Activated CD4-positive, alpha-beta T cell treated with anti-CD3 and anti-CD28 coated beads, Interleukin-2, amount 10 ng/mL, durations not matched to agents 24 days and 14 days (primary cell): ENCODE data around the gene FAT3. TPM values are rescaled to one million over a fixed set of nuclear protein-coding genes. Genes with fewer than 3 reads are reported as not detected.

Experiments used
- DNase-seq: peaks from one replicate; pipeline ENCODE4 v3.0.0; 2022
- H3K27ac Mint-ChIP-seq: one replicate; pipeline ENCODE4 v1.8.0; 2022; ENCODE audit warnings: mild to moderate bottlenecking, mixed read lengths
- H3K27me3 Mint-ChIP-seq: one replicate; pipeline ENCODE4 v1.8.0; 2022; ENCODE audit warnings: mixed read lengths
- H3K36me3 Mint-ChIP-seq: one replicate; pipeline ENCODE4 v1.8.0; 2022; ENCODE audit warnings: low read depth, mild to moderate bottlenecking, mixed read lengths
- H3K4me1 Mint-ChIP-seq: one replicate; pipeline ENCODE4 v1.8.0; 2021; ENCODE audit warnings: mixed read lengths
- H3K4me3 Mint-ChIP-seq: one replicate; pipeline ENCODE4 v1.8.0; 2022; ENCODE audit warnings: mild to moderate bottlenecking, moderate library complexity, mixed read lengths
- H3K9me3 Mint-ChIP-seq: one replicate; pipeline ENCODE4 v1.8.0; 2021; ENCODE audit warnings: mixed read lengths
- intact Hi-C: fragments of 100-400 bp; cut with micrococcal nuclease; formaldehyde crosslinking; loops from one replicate; pipeline ENCODE4 v1.15.1; 2023
- total RNA-seq: library from RNA; stranded (reverse); gene quantifications from 2 replicates; pipeline ENCODE4 v1.2.3, GENCODE V29; 2022

FAT3 gene
- not detected in 2 replicates for total RNA-seq

DNA sequence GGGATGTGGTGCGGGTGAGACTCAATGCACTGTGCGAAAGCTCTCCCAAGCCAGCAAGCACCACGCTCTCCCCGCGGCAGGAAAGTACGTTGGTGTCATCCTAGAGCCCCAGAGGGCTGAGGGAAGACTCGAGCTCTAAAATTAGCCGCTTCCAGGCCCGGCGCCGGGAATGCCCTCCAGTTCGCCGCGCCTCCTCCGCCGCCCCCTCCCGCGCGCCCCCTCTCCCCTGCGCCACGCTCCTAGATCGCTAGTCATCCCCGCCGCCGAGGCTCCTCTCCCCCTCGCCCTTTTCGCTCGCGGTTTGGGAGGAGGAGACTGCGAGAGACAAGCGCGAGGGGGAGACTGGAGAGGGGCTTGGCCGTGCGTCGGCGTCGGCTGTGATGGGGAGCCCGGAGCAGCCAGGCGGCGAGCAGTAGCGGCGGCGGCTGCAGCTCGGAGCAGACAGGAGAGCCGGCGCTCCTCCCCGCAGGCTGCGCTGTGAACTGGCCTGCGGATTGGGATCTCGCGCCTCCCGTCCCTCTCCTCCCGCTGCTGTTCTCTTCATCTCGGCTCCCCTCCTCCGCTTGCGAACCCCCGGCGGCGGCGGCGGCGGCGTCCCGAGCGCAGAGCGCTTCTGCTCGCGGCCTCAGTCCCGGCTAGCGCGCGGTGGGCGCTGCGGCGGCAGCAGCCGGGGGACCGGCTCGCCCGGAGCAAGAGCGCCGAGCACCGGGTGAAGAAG is at the start of gene FAT3:
Gene FAT3, plus strand, starts transcription at position 412 of the 718 bp plus-strand sequence. CDS start 127,295 bp downstream, outside the sequence.
- Mint-ChIP-seq H3K27me3 (peaks cover 52% of the 10 kb centered on the region), H3K27ac (no peak within 1 kb of the TSS), H3K4me1 (no peaks in the 10 kb centered on the region), H3K9me3 (no peaks in the 10 kb centered on the region), H3K36me3 (peaks cover 1% of the 10 kb centered on the region), H3K4me3 (no peak within 1 kb of the TSS)
- DNase-seq, result no peak
- intact Hi-C loops, result no loop called here

DNA sequence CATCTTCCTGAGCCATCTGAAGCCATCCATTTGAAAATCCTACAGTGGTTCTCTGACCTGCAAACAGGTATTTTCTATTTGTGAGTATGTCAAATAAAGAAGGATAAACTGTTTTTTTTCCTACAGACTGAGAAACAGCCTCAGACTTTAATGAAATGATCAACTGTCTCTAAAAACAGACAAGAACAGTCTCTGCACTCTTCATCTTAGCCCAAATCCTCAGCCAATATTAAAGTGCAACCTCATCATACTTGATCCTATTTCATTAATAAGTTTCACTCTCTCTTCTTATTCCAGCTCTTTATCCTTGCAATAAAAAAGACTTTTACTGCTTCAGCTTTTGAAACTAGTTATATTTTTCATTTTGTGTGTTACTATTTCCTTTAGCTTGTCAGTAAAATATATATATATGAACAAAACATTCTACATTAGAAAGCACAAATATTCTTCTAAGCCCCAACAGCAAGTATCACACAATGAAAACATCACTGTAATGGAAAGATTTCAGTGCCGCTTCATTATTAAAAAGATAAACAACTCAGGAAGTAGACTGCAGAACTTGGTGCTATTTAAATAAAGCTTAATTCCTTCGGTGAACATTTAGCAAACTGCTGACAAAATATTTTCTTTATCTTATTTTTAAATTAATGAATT is 45.5 kb upstream of the FAT3 start:
- Mint-ChIP-seq H3K36me3 (no peaks in the 10 kb centered on the region), H3K4me1 (no peaks in the 10 kb centered on the region), H3K9me3 (no peaks in the 10 kb centered on the region), H3K27ac (no peak overlapping the region), H3K4me3 (no peak overlapping the region), H3K27me3 (no peaks in the 10 kb centered on the region)
- intact Hi-C loops, result no loop called here
- DNase-seq, result no peak

DNA sequence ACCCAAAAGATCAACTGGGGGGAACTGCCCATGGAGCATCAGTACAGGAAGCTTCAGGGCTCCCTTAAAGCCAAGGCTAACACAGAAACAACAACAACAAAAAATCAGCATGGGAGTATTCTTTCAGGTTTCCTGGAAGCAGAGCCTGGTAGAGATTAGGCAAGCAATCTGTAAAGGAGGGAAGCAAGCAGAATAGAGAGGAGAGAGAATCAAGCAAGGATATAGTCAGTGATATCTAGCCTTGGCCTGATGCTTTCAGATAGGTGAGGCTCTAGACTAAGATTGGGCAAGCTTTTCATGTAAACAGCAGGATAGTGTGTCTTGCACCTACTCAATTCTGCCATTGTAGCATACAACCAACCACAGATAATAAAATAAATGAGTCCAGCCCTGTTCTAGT is 44.4 kb upstream of the FAT3 start:
- no peaks in the 10 kb centered on the region for H3K9me3 Mint-ChIP-seq
- intact Hi-C loops, result no loop called here
- no peak overlapping the region for H3K4me3 Mint-ChIP-seq
- no peaks in the 10 kb centered on the region for H3K27me3 Mint-ChIP-seq
- no peak overlapping the region for H3K27ac Mint-ChIP-seq
- DNase-seq, result no peak
- H3K36me3 Mint-ChIP-seq, result no peaks in the 10 kb centered on the region
- no peaks in the 10 kb centered on the region for H3K4me1 Mint-ChIP-seq

DNA sequence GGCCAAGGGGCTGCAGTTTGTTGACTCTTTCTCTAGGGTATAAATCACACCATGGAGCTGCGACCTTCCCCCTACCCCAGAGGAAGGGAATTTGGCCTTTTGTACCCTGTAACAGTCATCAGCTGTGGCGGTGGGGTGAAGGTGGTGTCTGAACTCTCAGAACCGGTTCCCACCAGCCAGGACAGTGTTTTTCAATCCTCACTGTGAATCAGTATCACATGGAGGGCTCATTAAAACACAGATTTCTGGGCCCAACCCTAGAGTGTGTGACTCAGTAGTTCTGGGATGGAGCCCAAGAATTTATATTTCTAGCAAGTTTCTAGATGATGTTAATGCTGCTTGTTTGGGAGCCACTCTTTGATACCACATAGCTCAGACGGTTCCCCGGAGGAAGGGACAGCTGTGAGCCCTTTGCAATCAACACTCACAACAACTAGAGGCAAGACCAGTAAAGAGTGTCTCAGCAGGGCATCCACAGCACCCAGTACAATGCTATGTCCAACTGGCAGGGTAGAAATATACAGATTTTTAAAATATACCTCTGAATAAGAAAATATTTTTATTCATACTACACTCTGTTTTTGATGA is 43.9 kb upstream of the FAT3 start:
- Mint-ChIP-seq H3K36me3 (no peaks in the 10 kb centered on the region), H3K9me3 (no peaks in the 10 kb centered on the region), H3K4me3 (no peak overlapping the region), H3K27ac (no peak overlapping the region), H3K27me3 (no peaks in the 10 kb centered on the region), H3K4me1 (no peaks in the 10 kb centered on the region)
- no peak for DNase-seq
- intact Hi-C loops, result no loop called here

DNA sequence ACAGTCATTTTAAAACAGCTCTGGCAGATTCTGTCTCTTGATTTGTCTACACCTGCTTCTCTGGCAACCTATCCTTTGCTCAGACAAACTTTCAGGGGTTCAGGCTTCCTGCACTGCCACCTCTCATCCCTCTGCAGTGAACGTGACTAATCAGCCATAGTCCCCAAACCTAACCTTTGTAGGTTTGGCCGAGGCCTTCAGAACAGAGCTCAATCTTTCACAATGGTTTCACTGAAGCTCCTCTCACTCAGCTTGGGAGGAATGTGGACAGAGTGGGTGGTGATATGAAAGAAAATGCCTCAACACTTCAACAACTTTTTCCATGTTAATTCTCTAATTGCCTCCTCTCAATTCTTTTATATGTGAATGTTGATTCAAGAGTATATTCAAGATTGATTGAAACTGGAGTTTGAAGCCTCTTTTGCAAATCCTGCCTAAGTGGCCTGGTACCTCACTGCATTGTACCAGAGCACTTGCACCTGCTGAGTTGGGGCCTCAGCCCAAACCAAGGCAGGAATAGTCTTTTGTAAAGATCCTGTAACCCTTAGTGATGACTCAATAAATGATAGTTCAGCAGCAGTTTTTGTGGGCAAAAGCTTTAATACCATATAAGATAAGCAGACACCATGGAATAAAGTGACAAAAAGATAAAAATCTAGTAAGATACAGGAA is 33.9 kb upstream of the FAT3 start:
- Mint-ChIP-seq H3K36me3 (no peaks in the 10 kb centered on the region), H3K27ac (no peak overlapping the region), H3K4me3 (no peak overlapping the region), H3K27me3 (no peaks in the 10 kb centered on the region), H3K4me1 (no peaks in the 10 kb centered on the region), H3K9me3 (no peaks in the 10 kb centered on the region)
- intact Hi-C loops, result no loop called here
- no peak for DNase-seq

DNA sequence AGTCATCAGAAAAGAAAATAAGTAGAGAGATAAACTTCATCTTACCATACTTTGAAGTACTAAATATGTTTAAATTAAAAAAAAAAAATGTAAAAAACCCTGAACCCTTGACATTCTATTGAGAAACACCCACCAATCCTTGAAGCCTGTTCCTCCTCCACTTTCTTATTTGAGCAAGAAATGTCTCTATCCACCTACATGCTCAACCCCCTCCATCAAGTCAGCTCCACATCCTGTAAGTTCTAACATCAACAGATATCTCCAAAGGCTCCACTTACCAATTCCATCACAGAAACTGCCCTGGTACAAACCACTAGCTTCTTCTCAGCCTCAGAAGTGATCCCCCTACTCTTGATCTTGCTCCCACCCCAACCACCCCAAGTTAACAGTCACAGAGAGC is 32.5 kb upstream of the FAT3 start:
- Mint-ChIP-seq H3K27me3 (no peaks in the 10 kb centered on the region), H3K4me1 (no peaks in the 10 kb centered on the region), H3K4me3 (no peak overlapping the region), H3K36me3 (no peaks in the 10 kb centered on the region), H3K9me3 (no peaks in the 10 kb centered on the region), H3K27ac (no peak overlapping the region)
- DNase-seq, result no peak
- intact Hi-C loops, result no loop called here

DNA sequence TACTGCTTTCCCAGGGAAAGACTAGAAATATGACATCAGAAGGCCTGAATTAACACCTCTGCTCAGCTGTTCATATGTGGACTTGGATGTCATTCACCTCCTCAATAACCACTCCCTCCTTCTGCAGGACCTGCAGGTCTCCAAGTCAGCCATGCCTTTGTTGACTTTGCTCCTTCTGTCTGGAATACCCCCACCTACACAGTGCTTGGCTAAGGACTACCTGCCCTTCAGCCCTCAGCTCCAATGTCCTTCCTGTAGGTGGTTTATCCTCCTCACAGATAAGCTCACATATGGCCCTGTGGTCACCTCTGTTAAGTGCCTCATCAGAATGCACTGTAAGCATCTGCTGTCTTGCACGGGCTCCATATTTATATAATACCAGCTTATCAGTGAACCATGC is 26.4 kb upstream of the FAT3 start:
- intact Hi-C loops, result no loop called here
- Mint-ChIP-seq H3K36me3 (no peaks in the 10 kb centered on the region), H3K9me3 (no peaks in the 10 kb centered on the region), H3K27ac (no peak overlapping the region), H3K27me3 (no peaks in the 10 kb centered on the region), H3K4me3 (no peak overlapping the region), H3K4me1 (no peaks in the 10 kb centered on the region)
- no peak for DNase-seq

DNA sequence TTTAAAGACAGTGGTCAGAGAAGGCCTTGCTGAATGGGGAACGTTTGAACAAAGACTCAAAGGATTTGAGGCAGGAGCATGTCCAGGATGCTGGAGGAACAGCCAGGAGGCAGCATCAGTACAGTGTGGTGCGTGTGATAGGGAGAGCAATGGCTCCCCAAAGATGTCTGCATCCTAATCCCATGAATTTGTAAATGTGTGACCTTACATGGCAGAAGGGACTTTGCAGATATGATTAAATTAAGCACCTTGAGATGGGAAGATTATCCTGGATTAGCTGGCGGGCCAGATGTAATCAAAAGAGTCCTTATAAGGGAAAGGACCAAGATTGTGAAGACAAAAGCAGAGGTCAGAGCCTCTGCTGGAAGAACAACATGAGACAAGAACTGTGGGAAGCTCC is 24.6 kb upstream of the FAT3 start:
- Mint-ChIP-seq H3K27ac (no peak overlapping the region), H3K36me3 (no peaks in the 10 kb centered on the region), H3K4me3 (no peak overlapping the region), H3K9me3 (no peaks in the 10 kb centered on the region), H3K27me3 (no peaks in the 10 kb centered on the region), H3K4me1 (no peaks in the 10 kb centered on the region)
- intact Hi-C loops, result no loop called here
- no peak for DNase-seq

DNA sequence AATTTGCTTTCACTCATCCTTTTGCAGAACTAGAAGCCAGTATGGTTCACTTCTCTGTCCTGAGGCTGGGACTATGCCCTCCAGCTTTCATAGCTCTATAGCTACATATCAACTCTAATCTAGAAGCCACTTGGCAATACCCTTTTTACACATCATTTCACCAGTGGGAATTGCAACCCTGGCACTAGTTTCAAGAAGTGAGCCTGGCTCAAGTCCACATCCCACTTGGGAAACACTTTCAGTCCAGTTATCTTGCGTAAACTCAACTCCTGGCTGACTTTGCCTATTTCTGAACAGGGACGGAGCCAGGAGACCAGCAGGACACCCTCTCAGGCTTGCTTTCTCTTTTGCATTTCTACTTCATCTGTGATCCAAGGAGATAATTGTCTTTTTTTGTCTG is 19.9 kb upstream of the FAT3 start:
- intact Hi-C loops, result no loop called here
- DNase-seq, result no peak
- H3K36me3 Mint-ChIP-seq, result no peaks in the 10 kb centered on the region

DNA sequence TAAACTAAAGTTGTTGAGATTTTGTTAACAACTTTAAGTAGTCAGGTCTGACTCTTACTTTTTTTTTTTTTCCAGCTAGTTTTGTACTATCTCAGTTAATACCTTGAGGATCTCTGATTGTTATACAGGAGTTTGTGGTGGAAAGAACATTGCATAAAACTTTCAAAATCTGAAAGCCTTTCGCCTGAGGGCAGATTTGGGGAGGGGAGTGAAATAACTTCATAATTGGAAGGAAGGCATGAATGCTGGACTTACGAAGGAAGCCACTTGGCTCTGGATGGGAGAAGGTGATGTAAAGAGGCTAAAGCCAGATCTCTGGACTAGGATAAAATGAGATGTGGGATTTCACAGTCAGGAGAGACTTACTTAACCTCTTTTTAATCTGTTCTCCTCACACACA is 18.2 kb upstream of the FAT3 start:
- Mint-ChIP-seq H3K36me3 (no peaks in the 10 kb centered on the region), H3K4me3 (no peak overlapping the region), H3K9me3 (no peaks in the 10 kb centered on the region), H3K4me1 (no peaks in the 10 kb centered on the region), H3K27ac (no peak overlapping the region), H3K27me3 (no peaks in the 10 kb centered on the region)
- intact Hi-C loops, result no loop called here
- DNase-seq, result no peak

More for the DNA sequence above, 19.9 kb upstream of the FAT3 start:
- Mint-ChIP-seq H3K27ac (no peak overlapping the region), H3K4me1 (no peaks in the 10 kb centered on the region), H3K4me3 (no peak overlapping the region), H3K9me3 (no peaks in the 10 kb centered on the region), H3K27me3 (no peaks in the 10 kb centered on the region)

DNA sequence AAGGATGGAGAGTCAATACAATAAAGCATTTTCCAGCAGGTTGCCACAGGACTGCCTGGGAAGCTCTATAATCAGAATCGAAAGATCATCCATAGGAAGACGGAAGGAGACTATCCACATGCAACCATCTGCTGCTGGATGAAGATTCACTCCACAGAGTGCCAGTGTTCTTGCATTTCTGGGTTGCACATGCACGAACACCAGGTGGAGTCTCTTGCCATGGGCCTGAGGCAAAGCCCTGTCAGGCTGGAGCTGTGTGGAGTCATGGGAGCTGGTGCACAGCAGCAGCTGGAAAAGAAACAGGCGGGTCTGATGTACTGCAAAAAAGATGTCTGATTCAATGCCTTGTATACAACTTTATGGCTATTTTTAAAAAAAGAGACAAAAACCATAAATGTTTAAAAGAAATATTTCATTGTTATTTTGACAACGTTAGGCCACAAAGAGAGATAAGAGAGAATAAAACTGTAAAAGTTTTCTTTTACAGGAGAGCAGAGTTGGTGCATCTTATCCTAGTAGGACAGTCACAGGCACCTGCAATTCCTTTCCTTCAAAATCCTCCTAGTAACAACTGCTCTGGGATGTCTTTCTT is 12.9 kb upstream of the FAT3 start:
- no peaks in the 10 kb centered on the region for H3K9me3 Mint-ChIP-seq

DNA sequence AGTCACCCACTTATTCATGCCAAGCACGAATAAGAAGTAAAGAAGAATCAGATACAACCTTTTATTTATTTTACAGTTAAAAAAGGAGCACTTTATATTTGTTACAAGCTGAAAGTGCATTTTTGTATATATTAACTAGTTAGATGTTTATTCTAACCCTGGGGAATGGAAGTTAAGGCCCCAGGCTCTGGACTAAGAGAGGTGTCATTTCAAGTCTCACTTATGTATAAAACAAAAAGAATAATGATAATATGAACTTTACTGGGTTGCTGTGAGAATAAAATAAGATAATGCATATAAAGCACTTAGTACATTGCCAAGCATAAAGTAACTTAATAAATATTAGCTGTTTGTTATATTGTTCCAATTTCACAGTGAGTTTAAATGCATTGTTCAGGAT is 12.1 kb upstream of the FAT3 start:
- Mint-ChIP-seq H3K4me3 (no peak overlapping the region), H3K4me1 (no peaks in the 10 kb centered on the region), H3K36me3 (no peaks in the 10 kb centered on the region), H3K9me3 (no peaks in the 10 kb centered on the region), H3K27ac (no peak overlapping the region), H3K27me3 (no peaks in the 10 kb centered on the region)
- intact Hi-C loops, result no loop called here
- DNase-seq, result no peak

More for the DNA sequence above, 12.9 kb upstream of the FAT3 start:
- DNase-seq, result no peak
- H3K27ac Mint-ChIP-seq, result no peak overlapping the region
- H3K36me3 Mint-ChIP-seq, result no peaks in the 10 kb centered on the region
- no peaks in the 10 kb centered on the region for H3K4me1 Mint-ChIP-seq
- intact Hi-C loops, result no loop called here
- H3K27me3 Mint-ChIP-seq, result no peaks in the 10 kb centered on the region
- no peak overlapping the region for H3K4me3 Mint-ChIP-seq

DNA sequence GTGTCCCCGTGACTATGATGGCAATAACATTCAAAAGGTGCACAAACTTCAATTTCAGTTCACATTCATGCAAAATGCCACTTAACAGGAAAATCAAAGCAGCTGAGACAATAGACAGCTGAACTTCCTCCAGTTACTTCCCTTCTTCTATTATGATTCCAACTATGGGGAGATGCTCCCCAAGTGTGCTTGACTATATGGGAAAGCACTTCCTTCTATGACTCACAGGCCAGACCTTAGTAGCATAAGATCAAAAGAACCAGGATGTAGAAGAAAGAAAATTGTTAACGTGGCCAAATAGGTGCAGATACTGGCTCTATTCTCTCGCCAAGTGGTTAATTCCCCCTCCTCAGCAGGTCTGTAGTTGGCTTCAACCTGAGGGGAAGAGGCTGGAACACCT is 7.8 kb upstream of the FAT3 start:
- Mint-ChIP-seq H3K9me3 (no peaks in the 10 kb centered on the region), H3K4me1 (no peaks in the 10 kb centered on the region), H3K36me3 (no peaks in the 10 kb centered on the region), H3K4me3 (no peak overlapping the region), H3K27me3 (no peaks in the 10 kb centered on the region), H3K27ac (no peak overlapping the region)
- DNase-seq, result no peak
- intact Hi-C loops, result no loop called here

DNA sequence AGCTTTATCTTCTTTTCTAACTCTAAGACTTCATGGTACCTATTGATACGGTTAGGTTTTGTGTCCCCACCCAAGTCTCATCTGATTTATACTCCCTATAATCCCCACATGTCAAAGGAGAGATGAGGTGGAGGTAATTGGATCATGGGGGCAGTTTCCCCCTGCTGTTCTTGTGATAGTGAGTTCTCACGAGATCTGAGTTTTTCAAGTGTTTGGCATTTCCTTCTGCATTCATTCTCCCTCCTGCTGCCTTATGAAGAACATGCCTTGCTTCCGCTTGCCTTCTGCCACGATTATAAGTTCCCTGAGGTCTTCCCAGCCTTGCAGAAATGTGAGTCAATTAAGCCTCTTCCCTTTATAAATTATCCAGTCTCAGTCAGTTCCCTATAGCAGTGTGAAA is 5.1 kb upstream of the FAT3 start:
- Mint-ChIP-seq H3K36me3 (no peaks in the 10 kb centered on the region), H3K4me3 (no peak overlapping the region), H3K27ac (no peak overlapping the region), H3K9me3 (no peaks in the 10 kb centered on the region), H3K4me1 (no peaks in the 10 kb centered on the region), H3K27me3 (peaks cover 19% of the 10 kb centered on the region)
- intact Hi-C loops, result no loop called here
- DNase-seq, result no peak
